ENCODE measurements around the gene ADAMTS18. TPM values are rescaled to one million over a fixed set of nuclear protein-coding genes. Genes with fewer than 3 reads are reported as not detected.

ADAMTS18 gene
- total RNA-seq, 2 experiments from 2014 or later = not detected

DNA sequence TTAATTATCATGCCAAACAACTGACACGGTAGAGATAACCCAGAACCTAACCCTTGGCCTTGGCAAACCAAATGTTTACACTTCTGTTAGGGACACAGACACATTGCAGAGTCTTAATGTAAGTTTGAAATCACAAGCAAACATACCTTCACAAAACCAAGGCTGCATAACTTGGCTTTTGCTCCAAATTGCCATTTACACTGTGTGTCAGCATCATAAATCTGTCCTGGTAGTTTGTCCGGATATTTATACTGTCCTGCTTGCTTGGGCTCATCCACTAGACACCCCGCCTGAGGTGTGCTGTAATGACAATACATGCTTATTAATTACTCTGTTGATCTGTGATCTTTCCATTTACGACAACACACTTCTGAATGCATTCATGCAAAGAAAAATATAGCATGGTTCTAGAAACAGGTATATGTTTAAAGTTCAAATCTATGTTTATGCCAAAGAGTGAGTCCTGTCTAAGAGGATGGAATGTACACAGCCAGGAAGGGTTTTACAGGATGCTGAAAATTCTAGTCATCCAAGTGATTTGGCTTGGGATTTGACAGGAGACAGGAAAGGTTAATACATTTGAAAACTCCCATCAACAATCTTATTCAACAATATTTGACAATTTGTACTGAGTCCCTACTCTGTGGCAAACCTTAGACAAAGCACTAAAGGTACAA, 81.1 kb downstream of the ADAMTS18 start:
- CTCF ChIA-PET = no interaction called here
- no peak for ATAC-seq
- no peak overlapping the region for H3K27ac Mint-ChIP-seq
- intact Hi-C loops (cut with micrococcal nuclease) = no loop called here
- H3K27me3 Mint-ChIP-seq = peaks cover 9% of the 10 kb centered on the region
- TF ChIP-seq, protein P1, sequence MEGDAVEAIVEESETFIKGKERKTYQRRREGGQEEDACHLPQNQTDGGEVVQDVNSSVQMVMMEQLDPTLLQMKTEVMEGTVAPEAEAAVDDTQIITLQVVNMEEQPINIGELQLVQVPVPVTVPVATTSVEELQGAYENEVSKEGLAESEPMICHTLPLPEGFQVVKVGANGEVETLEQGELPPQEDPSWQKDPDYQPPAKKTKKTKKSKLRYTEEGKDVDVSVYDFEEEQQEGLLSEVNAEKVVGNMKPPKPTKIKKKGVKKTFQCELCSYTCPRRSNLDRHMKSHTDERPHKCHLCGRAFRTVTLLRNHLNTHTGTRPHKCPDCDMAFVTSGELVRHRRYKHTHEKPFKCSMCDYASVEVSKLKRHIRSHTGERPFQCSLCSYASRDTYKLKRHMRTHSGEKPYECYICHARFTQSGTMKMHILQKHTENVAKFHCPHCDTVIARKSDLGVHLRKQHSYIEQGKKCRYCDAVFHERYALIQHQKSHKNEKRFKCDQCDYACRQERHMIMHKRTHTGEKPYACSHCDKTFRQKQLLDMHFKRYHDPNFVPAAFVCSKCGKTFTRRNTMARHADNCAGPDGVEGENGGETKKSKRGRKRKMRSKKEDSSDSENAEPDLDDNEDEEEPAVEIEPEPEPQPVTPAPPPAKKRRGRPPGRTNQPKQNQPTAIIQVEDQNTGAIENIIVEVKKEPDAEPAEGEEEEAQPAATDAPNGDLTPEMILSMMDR (IDR thresholded peaks at IDR 0.05) = no peak
- POLR2A ChIA-PET = no interaction called here
- DNase-seq = no peak
- H3K4me3 Mint-ChIP-seq = no peak overlapping the region
- no peaks in the 10 kb centered on the region for H3K36me3 Mint-ChIP-seq (ENCODE audit: low read depth)
- no peaks in the 10 kb centered on the region for H3K9me3 Mint-ChIP-seq
- H3K4me1 Mint-ChIP-seq (ENCODE audit: low read depth) = no peaks in the 10 kb centered on the region

DNA sequence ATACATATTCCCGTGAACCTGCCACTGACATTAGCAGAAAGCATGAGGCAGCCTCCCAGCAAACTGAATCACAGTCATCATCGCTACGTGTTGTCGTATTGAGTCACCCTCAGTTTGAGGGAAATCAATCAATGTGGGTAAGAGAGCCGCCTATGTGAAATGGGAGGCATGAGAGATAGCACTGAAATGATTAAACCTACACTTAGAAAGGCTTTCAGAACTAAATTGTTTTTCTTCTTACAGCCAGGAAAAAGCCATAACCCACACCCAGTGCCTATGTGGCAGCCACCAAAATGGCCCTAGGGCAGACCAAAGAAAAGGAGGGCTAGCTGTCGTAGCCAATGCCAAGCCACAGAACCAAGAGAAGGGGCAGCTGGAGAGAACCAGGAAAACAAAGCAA, 90.5 kb downstream of the ADAMTS18 start:
- TF ChIP-seq, protein P1 (IDR thresholded peaks at IDR 0.05) = no peak
- ATAC-seq (no peak), DNase-seq (no peak)
- ChIA-PET POLR2A (no interaction called here), CTCF (no interaction called here)
- H3K27ac Mint-ChIP-seq = no peak overlapping the region
- no peaks in the 10 kb centered on the region for H3K9me3 Mint-ChIP-seq
- H3K27me3 Mint-ChIP-seq = peaks cover 8% of the 10 kb centered on the region
- intact Hi-C loops (cut with micrococcal nuclease) = no loop called here
- no peaks in the 10 kb centered on the region for H3K4me1 Mint-ChIP-seq (ENCODE audit: low read depth)
- H3K4me3 Mint-ChIP-seq = no peak overlapping the region
- H3K36me3 Mint-ChIP-seq (ENCODE audit: low read depth) = no peaks in the 10 kb centered on the region

DNA sequence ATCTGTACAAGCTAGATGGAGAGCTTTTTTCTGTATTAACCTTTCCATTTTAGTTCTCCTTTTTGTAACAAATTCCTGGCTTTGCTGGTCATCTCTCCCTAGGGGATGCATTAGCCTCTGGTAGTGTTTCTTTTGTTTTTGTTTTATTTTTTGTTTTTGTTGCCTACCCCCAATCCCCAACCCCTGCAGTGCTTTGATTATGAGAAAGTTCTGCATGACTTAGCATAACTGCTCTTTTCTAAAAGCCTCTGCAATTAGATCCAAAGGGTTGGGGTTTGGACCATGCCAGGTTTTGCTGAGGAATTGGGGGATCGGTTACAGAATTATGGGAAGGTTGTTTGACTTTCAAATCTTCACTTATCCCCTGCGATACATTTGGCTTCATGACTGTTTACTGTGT, 98.2 kb downstream of the ADAMTS18 start:
- intact Hi-C loops (cut with micrococcal nuclease) = no loop called here
- Mint-ChIP-seq H3K36me3 (ENCODE audit: low read depth) (no peaks in the 10 kb centered on the region), H3K27me3 (no peaks in the 10 kb centered on the region), H3K4me1 (ENCODE audit: low read depth) (no peaks in the 10 kb centered on the region), H3K4me3 (no peak overlapping the region), H3K9me3 (no peaks in the 10 kb centered on the region), H3K27ac (no peak overlapping the region)
- POLR2A ChIA-PET = no interaction called here
- TF ChIP-seq, protein P1 (IDR thresholded peaks at IDR 0.05) = no peak
- CTCF ChIA-PET = no interaction called here
- DNase-seq (no peak), ATAC-seq (no peak)

DNA sequence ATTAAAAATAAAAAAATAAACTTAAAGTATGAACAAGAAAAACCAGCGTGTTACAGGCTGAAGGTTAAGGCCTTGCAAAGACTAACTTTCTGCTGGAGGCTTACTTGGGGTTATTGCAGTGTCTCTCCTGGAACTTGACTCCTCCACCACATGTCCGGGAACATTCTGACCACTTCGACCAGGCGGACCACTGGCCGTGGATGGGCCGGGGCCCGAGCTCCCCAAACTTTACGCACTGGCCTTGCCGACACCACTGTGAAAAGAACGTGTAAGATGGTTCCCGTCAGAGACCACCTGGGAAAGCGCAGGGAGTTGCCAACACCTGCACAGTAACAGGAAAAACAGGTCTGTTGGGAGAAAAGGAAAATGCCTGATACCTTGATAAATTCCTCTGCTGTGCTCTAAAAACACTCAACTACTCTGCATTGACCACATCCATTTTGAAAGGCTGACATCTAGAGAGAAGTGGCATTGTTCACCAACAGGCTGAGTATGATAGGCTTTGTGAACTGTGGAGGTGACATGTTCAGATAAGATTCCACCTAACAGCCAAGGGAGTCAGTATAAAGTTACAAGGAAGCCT, 99.1 kb downstream of the ADAMTS18 start:
- Mint-ChIP-seq H3K36me3 (ENCODE audit: low read depth) (no peaks in the 10 kb centered on the region), H3K4me1 (ENCODE audit: low read depth) (peaks cover under 1% of the 10 kb centered on the region), H3K9me3 (no peaks in the 10 kb centered on the region), H3K4me3 (no peak overlapping the region), H3K27ac (no peak overlapping the region), H3K27me3 (peaks cover under 1% of the 10 kb centered on the region)
- no peak for DNase-seq
- no peak for ATAC-seq
- intact Hi-C loops (cut with micrococcal nuclease) = no loop called here
- TF ChIP-seq, protein P1 (IDR thresholded peaks at IDR 0.05) = no peak
- ChIA-PET POLR2A (no interaction called here), CTCF (no interaction called here)

DNA sequence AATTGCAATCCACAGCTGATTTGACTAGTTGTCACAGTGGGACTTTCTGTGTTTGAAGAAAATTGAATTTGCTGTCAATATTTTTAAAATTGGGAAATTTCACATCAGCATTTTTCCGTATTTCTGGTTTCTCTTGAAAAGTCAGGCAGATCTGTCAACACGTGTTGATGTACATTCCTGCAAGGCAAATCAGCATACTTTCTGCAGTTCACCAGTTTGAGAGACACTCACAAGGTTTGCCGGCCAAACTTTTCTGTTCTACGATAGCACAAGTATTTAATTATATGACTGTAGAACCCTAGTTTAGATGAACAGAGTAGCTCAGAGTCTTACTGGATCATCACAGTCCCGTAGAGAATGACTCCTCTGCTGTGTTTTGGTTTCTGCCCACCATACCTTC, 102.0 kb downstream of the ADAMTS18 start:
- no peaks in the 10 kb centered on the region for H3K9me3 Mint-ChIP-seq
- H3K36me3 Mint-ChIP-seq (ENCODE audit: low read depth) = no peaks in the 10 kb centered on the region
- intact Hi-C loops (cut with micrococcal nuclease) = no loop called here
- H3K4me3 Mint-ChIP-seq = no peak overlapping the region
- no peak for ATAC-seq
- no peak overlapping the region for H3K27ac Mint-ChIP-seq
- TF ChIP-seq, protein P1 (IDR thresholded peaks at IDR 0.05) = no peak
- DNase-seq = no peak
- peaks cover 4% of the 10 kb centered on the region for H3K4me1 Mint-ChIP-seq (ENCODE audit: low read depth)
- H3K27me3 Mint-ChIP-seq = peaks cover 5% of the 10 kb centered on the region
- POLR2A ChIA-PET = no interaction called here
- CTCF ChIA-PET = no interaction called here

Measured in activated CD8-positive, alpha-beta T cell treated with anti-CD3 and anti-CD28 coated beads for 36 hours (primary cell).